Measurements from ENCODE around the gene CUL1.
"Not testable (repeated sequence)": the region's sequence is repeated elsewhere in the genome, so short reads cannot be mapped to it uniquely, and the experiment has no call there.

The CUL1 gene

DNA sequence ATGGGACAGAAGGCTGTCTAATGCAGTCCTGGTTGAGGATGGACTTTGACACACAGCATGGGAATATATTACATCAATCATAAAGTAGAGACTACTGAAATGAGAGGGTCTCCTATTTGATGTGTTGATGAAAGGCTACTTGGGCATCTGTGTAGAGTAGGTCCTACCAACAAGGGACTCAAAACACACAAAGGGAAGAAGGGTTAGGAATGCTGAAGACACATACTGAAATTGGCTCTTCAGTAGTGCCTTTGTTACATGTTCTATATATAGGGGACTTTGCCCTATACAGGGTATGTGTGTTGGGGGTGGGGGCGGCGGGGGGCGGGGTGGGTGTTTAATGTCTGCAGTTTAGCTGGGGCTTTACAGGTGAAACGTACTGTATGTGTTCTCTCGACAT lies 7.7 kb downstream of the CUL1 start:
- H3K4me3 ChIP-seq: no peak overlapping the region
- no peaks in the 10 kb centered on the region for H3K9me3 ChIP-seq (ENCODE audit: low read depth, low read length)
- TF ChIP-seq FOXP2 (optimal IDR thresholded peaks at IDR 0.05; ENCODE audit: control extremely low read depth, extremely low read length, insufficient read depth): no peak
- no peak for TF ChIP-seq POLR2AphosphoS5 (IDR thresholded peaks at IDR 0.05; ENCODE audit: borderline replicate concordance, low read depth, low read length)
- no peak for TF ChIP-seq EZH2 (IDR thresholded peaks at IDR 0.05)
- H3K27ac ChIP-seq: no peak overlapping the region; the same call in 1 of the 2 replicates
- no peak for DNase-seq (ENCODE audit: low read depth, low spot score)
- H3K9ac ChIP-seq (ENCODE audit: insufficient read length): no peak overlapping the region
- no peaks in the 10 kb centered on the region for H3K36me3 ChIP-seq (ENCODE audit: insufficient read depth, low read length)

DNA sequence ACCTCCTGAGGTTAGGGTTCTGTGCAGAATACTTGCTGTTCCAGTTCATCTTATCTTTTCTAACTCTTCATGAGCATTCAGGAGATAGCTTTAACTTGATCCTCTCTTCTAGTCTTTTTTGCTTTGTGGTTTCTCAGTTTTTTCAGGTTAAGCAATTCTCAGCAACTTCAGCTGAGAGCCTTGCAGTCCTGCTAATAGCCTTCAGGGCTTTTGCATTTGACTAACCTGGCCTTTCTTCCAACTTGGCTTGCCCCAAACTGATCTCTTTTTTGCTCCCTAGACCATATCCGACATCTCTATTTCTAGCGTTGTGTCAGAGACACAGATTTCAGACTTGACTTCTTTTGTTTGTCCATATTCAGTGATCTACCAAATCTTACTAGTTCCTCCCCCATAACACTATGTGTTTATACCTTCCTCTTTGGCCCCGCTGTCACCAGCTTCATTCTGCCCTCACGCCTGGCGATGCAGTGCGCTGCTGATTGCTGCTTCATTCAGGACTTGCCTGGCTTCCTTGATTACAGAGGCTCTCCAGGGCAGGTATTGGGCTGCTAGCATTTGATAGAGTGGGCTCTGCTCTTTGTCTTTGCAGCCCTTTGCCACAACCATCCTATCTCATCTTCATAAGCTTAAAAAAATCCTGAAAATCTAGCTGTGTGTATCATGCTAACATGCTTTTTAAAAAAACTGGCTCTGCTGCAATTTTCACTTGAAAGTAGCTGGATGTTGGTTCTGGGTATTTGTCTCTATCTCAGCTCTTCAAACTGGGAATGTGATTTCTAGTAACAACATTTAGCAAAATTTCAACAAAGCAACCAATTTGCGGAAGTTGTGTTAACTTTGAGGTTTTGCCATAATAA lies 9.6 kb downstream of the CUL1 start:
- Histone ChIP-seq H3K4me3 (no peak overlapping the region), H3K36me3 (ENCODE audit: insufficient read depth, low read length) (no peaks in the 10 kb centered on the region), H3K9ac (ENCODE audit: insufficient read length) (no peak overlapping the region), H3K9me3 (ENCODE audit: low read depth, low read length) (no peaks in the 10 kb centered on the region), H3K27ac (0 out of 2 replicates have a peak overlapping the region, but pooled peaks have one; percentile 19)
- TF ChIP-seq POLR2AphosphoS5 (IDR thresholded peaks at IDR 0.05; ENCODE audit: borderline replicate concordance, low read depth, low read length) (no peak), EZH2 (IDR thresholded peaks at IDR 0.05) (no peak), FOXP2 (optimal IDR thresholded peaks at IDR 0.05; ENCODE audit: control extremely low read depth, extremely low read length, insufficient read depth) (no peak)
- DNase-seq (ENCODE audit: low read depth, low spot score): no peak

DNA sequence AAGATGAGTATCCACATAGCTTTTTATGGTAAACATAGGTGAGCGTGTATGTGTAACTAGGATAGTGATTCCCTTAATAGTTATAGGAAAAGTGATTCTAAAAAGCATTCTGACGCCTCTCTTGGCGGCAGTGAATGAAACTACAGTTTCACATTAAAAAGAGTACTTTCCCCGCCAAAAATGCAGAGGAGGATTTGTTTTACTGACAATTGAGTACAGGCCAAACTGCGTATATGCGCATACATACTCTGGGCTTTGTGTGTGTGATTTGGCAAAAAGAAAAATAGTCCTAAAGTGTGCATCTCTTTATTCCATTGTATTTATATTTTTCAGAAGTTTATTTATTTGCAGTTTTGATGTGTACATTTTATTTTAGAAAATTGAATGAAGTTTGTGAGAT lies 10.3 kb downstream of the CUL1 start:
- no peak overlapping the region for H3K9ac ChIP-seq (ENCODE audit: insufficient read length)
- 0 out of 2 replicates have a peak, but pooled peaks cover under 1% of the 10 kb centered on the region for H3K36me3 ChIP-seq (ENCODE audit: insufficient read depth, low read length)
- no peak overlapping the region for H3K4me3 ChIP-seq
- TF ChIP-seq EZH2 (IDR thresholded peaks at IDR 0.05) (no peak), POLR2AphosphoS5 (IDR thresholded peaks at IDR 0.05; ENCODE audit: borderline replicate concordance, low read depth, low read length) (no peak), FOXP2 (optimal IDR thresholded peaks at IDR 0.05; ENCODE audit: control extremely low read depth, extremely low read length, insufficient read depth) (no peak)
- no peak for DNase-seq (ENCODE audit: low read depth, low spot score)
- no peaks in the 10 kb centered on the region for H3K9me3 ChIP-seq (ENCODE audit: low read depth, low read length)
- H3K27ac ChIP-seq: no peak overlapping the region

DNA sequence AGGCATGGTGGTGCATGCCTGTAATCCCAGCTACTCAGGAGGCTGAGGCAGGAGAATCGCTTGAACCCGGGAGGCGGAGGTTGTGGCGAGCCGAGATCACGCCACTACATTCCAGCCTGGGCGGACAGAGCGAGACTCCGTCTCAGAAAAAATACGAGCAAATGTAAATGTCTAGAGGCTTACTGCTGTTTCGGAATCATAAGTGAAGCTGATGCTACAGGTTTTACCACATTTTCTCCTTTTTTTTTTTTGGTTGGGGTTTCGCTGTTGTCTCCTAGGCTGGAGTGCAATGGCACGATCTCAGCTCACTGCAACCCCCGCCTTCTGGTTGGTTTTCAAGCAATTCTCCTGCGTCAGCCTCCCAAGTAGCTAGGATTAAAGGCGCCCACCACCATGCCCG lies 11.7 kb downstream of the CUL1 start:
- not testable (repeated sequence) for H3K27ac ChIP-seq; DNase-seq (ENCODE audit: low read depth, low spot score); H3K36me3 ChIP-seq (ENCODE audit: insufficient read depth, low read length); H3K9me3 ChIP-seq (ENCODE audit: low read depth, low read length); H3K4me3 ChIP-seq; H3K9ac ChIP-seq (ENCODE audit: insufficient read length)

DNA sequence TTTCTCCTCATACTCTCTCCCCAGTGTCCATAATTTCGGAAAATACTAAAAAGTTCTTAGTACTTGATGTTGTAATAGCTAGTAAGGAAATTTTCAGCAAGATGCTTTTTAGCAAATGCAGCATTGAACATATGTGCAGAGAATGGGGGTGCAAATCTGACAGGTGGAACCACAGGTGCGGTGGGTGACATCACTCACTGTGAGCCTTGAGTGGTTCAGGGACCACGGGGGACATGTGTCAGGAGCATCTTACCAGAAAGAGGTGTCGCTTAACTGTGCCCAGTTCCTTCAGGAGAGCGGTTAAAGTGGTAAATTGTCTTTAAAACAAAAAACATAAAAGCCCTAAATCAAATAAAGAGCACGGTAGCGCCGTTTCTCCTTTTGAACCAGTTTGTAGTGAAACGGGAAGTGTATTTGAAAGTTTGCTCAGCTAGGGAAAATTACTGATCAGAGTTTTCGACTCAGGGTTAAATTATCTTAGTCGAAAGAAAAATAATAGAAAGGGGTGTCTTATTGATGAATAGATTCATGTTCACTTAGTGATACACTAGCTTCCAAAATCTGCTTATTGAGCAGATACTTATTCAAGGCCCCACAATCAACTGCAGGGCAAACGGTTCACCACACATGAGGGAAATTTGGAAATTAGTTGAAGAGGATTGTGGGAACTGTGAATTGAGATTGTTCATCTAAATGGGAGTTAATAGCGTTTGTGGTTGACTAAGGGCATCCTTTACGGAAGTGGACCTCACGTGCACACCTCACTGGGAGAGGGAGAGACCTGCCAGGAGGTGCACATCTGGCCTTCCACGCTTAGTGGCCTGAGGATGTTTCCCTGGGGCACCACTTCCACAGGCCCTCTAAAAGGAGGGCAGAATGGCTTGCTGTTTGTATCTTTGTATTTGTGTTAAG lies 12.7 kb downstream of the CUL1 start:
- H3K36me3 ChIP-seq (ENCODE audit: insufficient read depth, low read length): peaks cover 9% of the 10 kb centered on the region; the same call in 1 of the 2 replicates
- H3K9me3 ChIP-seq (ENCODE audit: low read depth, low read length): no peaks in the 10 kb centered on the region
- no peak overlapping the region for H3K9ac ChIP-seq (ENCODE audit: insufficient read length)
- no peak for DNase-seq (ENCODE audit: low read depth, low spot score)
- no peak for TF ChIP-seq EZH2 (IDR thresholded peaks at IDR 0.05)
- peak overlapping the region; percentile 58 for H3K27ac ChIP-seq
- H3K4me3 ChIP-seq: no peak overlapping the region

DNA sequence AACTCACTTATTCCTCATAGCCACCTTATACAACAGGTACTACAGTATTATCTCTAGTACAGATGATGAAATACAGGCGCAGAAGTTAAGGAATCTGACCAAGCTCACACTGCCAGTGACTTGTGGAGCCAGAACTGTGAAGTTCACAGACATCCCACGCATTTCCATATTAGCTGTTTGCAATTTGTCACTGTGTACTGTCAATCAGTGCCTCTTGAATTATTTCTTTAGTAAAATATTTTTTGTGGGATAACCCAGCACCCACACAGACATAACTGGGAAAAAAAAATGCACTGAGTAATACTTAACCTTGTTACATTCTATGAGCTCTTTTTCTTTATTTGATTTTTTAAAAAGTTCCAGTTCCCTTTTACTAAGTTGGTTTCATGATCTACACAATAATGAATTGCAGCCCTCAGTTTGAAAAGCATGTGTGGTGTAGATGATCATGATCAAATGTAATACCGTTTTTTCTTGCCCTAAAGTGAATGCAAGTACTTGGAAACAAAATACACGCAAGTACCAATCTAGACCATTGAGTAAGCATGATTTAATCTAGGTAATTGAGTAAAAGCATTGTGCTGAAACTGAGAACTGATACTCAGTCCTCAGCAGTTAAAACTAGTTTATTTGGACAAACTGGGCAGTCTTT lies 14.1 kb downstream of the CUL1 start:
- Histone ChIP-seq H3K36me3 (ENCODE audit: insufficient read depth, low read length) (peaks cover 9% of the 10 kb centered on the region; the same call in 1 of the 2 replicates), H3K9me3 (ENCODE audit: low read depth, low read length) (no peaks in the 10 kb centered on the region), H3K27ac (no peak overlapping the region), H3K9ac (ENCODE audit: insufficient read length) (no peak overlapping the region), H3K4me3 (no peak overlapping the region)
- no peak for DNase-seq (ENCODE audit: low read depth, low spot score)
- TF ChIP-seq POLR2AphosphoS5 (IDR thresholded peaks at IDR 0.05; ENCODE audit: borderline replicate concordance, low read depth, low read length): no peak
- no peak for TF ChIP-seq EZH2 (IDR thresholded peaks at IDR 0.05)
- TF ChIP-seq FOXP2 (optimal IDR thresholded peaks at IDR 0.05; ENCODE audit: control extremely low read depth, extremely low read length, insufficient read depth): no peak

DNA sequence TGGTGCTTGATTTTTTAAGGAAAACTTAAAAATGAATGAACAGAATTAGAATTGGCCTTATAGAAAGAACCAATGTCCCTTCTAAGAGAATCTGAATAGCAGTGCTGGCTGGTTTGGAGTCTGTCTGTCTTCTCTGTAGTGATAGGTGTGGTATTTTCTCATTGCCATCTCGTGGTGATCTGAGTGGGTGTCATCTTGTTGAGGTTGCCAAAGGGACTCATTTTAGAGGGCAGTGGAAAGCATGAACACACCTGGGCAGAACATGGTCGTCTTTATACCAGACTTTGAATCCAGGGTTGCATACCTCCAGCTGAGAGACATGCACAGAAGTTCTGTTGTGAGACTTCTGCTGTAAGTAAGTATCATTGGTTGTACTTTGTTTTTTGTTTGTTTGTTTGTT lies 15.8 kb downstream of the CUL1 start:
- no peak overlapping the region for H3K27ac ChIP-seq
- H3K36me3 ChIP-seq (ENCODE audit: insufficient read depth, low read length): peaks cover 9% of the 10 kb centered on the region; the same call in 1 of the 2 replicates
- TF ChIP-seq FOXP2 (optimal IDR thresholded peaks at IDR 0.05; ENCODE audit: control extremely low read depth, extremely low read length, insufficient read depth) (no peak), POLR2AphosphoS5 (IDR thresholded peaks at IDR 0.05; ENCODE audit: borderline replicate concordance, low read depth, low read length) (no peak), EZH2 (IDR thresholded peaks at IDR 0.05) (no peak)
- H3K4me3 ChIP-seq: no peak overlapping the region
- no peaks in the 10 kb centered on the region for H3K9me3 ChIP-seq (ENCODE audit: low read depth, low read length)
- DNase-seq (ENCODE audit: low read depth, low spot score): no peak
- no peak overlapping the region for H3K9ac ChIP-seq (ENCODE audit: insufficient read length)

DNA sequence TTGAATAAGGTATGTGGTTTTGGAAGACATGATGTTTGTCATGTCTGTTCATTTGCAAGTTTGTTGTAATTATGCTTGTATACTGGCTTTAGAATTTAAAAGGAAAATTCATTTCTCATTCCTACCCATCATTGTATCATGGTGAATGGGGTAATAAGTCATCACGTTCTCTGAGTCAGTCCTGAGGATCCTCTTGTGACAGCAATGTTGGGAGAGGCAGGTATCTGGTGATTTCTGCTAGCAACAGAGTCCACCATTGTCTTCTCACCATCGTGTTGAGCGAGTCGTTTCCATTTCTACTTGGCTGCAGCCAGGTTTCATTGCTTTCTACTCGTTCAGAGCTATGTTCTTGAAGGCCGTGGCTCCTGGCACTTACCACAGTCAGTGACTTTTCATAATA lies 16.3 kb downstream of the CUL1 start:
- no peak for TF ChIP-seq EZH2 (IDR thresholded peaks at IDR 0.05)
- TF ChIP-seq FOXP2 (optimal IDR thresholded peaks at IDR 0.05; ENCODE audit: control extremely low read depth, extremely low read length, insufficient read depth): no peak
- no peak for TF ChIP-seq POLR2AphosphoS5 (IDR thresholded peaks at IDR 0.05; ENCODE audit: borderline replicate concordance, low read depth, low read length)
- DNase-seq (ENCODE audit: low read depth, low spot score): no peak

More for the DNA sequence above, 16.3 kb downstream of the CUL1 start:
- Histone ChIP-seq H3K27ac (no peak overlapping the region), H3K9ac (ENCODE audit: insufficient read length) (no peak overlapping the region), H3K36me3 (ENCODE audit: insufficient read depth, low read length) (peaks cover 9% of the 10 kb centered on the region; the same call in 1 of the 2 replicates), H3K4me3 (no peak overlapping the region), H3K9me3 (ENCODE audit: low read depth, low read length) (no peaks in the 10 kb centered on the region)
